HepG2 (cell line): Measurements from ENCODE around the gene CRHR1. TPM values are rescaled to one million over a fixed set of nuclear protein-coding genes. Genes with fewer than 3 reads are reported as not detected.
A peak's percentile ranks its signal among the peaks of the same experiment; 100 is the strongest.

ENCODE experiments used
- BCL6 ChIP-seq: IDR thresholded peaks from 2 replicates; pipeline ENCODE4 v1.6.1; 2016; ENCODE audit warnings: missing genetic modification reagents, missing compliant biosample characterization
- ELF4 ChIP-seq: sonication (generic); formaldehyde crosslinking; IDR thresholded peaks from 2 replicates; pipeline ENCODE4 v1.5.0; 2020; ENCODE audit warnings: missing genetic modification reagents, mild to moderate bottlenecking, moderate library complexity, borderline replicate concordance
- ETV5 ChIP-seq: IDR thresholded peaks from 2 replicates; pipeline ENCODE4 v1.6.1; 2018; ENCODE audit warnings: missing biosample characterization, missing genetic modification reagents, inconsistent platforms, borderline replicate concordance
- HDAC1 ChIP-seq: sonication (generic); formaldehyde crosslinking; IDR thresholded peaks from 2 replicates; pipeline ENCODE4 v1.5.1; 2020; ENCODE audit warnings: mild to moderate bottlenecking, missing genetic modification reagents
- HDAC2 ChIP-seq: sonication (generic); formaldehyde crosslinking; IDR thresholded peaks from 2 replicates; pipeline ENCODE4 v1.4.0; 2020; ENCODE audit warnings: missing genetic modification reagents
- KDM3A ChIP-seq: IDR thresholded peaks from 2 replicates; pipeline ENCODE4 v1.6.1; 2018; ENCODE audit warnings: low read depth, missing compliant biosample characterization
- SALL1 ChIP-seq: sonication (generic); formaldehyde crosslinking; IDR thresholded peaks from 2 replicates; pipeline ENCODE4 v1.8.0; 2022; ENCODE audit warnings: mild to moderate bottlenecking, missing genetic modification reagents
- SP5 ChIP-seq: IDR thresholded peaks from 2 replicates; pipeline ENCODE4 v1.6.1; 2016; ENCODE audit warnings: low read depth, borderline replicate concordance
- ZBTB3 ChIP-seq: sonication (generic); formaldehyde crosslinking; IDR thresholded peaks from 2 replicates; pipeline ENCODE4 v1.4.0; 2020; ENCODE audit warnings: low read depth, mild to moderate bottlenecking, moderate library complexity, missing genetic modification reagents, borderline replicate concordance
- ZMAT3 ChIP-seq: sonication (generic); formaldehyde crosslinking; conservative IDR thresholded peaks from 2 replicates; pipeline ENCODE4 v1.7.0; 2021; ENCODE audit warnings: missing genetic modification reagents
- ZNF331 ChIP-seq: sonication (generic); formaldehyde crosslinking; IDR thresholded peaks from 2 replicates; pipeline ENCODE4 v1.4.0; 2020; ENCODE audit warnings: missing genetic modification reagents
- ZNF333 ChIP-seq: sonication (generic); formaldehyde crosslinking; IDR thresholded peaks from 2 replicates; pipeline ENCODE4 v1.4.0; 2020; ENCODE audit warnings: mild to moderate bottlenecking, missing genetic modification reagents, borderline replicate concordance
- ZNF883 ChIP-seq: sonication (generic); formaldehyde crosslinking; IDR thresholded peaks from 2 replicates; pipeline ENCODE4 v1.5.1; 2020; ENCODE audit warnings: mild to moderate bottlenecking, missing genetic modification reagents; ENCODE audit errors: not compliant biosample characterization
- polyA plus RNA-seq, 8 experiments: library from polyadenylated mRNA; depleted of rRNA in 3 of 8; stranded (reverse) in 7 of 8; unstranded in 1 of 8; fragments of >200 nt; fragmentation: Illumina TruSeq in 4 of 8; extraction: Trizol in 4 of 8; gene quantifications; 2 replicates each; pipeline versions ENCODE4 v1.2.1 to v1.2.3, GENCODE V29; 2011 to 2016; ENCODE audit warnings: low read depth in 4 of 8, missing spikeins in 1 of 8, mixed read lengths in 1 of 8; ENCODE audit not compliant: insufficient read depth in 1 of 8
- total RNA-seq, 5 experiments: library from RNA; depleted of rRNA; stranded (reverse); fragments of >200 nt; fragmentation: Illumina TruSeq; extraction: Trizol; gene quantifications; 2 replicates each; pipeline ENCODE4 v1.2.3, GENCODE V29; 2016; ENCODE audit warnings: low read depth in 1 of 5
- TF ChIP-seq, protein P1 (sequence below): sonication (generic); formaldehyde crosslinking; IDR thresholded peaks from 2 replicates; pipeline ENCODE4 v1.4.0; 2020; ENCODE audit warnings: missing genetic modification reagents, borderline replicate concordance
- TF ChIP-seq, protein P2 (sequence below): IDR thresholded peaks from 2 replicates; pipeline ENCODE4 v1.6.1; 2016; ENCODE audit warnings: missing compliant biosample characterization, missing genetic modification reagents, borderline replicate concordance
- TF ChIP-seq, protein P3 (sequence below): sonication (generic); formaldehyde crosslinking; IDR thresholded peaks from 2 replicates; pipeline ENCODE4 v1.4.0; 2020; ENCODE audit warnings: missing genetic modification reagents

CRHR1 gene
- total and polyA plus RNA-seq, 2 of the 13 experiments (the other 11 are each of a cell fraction or from before 2014, with no cell fraction given) = not detected

DNA sequence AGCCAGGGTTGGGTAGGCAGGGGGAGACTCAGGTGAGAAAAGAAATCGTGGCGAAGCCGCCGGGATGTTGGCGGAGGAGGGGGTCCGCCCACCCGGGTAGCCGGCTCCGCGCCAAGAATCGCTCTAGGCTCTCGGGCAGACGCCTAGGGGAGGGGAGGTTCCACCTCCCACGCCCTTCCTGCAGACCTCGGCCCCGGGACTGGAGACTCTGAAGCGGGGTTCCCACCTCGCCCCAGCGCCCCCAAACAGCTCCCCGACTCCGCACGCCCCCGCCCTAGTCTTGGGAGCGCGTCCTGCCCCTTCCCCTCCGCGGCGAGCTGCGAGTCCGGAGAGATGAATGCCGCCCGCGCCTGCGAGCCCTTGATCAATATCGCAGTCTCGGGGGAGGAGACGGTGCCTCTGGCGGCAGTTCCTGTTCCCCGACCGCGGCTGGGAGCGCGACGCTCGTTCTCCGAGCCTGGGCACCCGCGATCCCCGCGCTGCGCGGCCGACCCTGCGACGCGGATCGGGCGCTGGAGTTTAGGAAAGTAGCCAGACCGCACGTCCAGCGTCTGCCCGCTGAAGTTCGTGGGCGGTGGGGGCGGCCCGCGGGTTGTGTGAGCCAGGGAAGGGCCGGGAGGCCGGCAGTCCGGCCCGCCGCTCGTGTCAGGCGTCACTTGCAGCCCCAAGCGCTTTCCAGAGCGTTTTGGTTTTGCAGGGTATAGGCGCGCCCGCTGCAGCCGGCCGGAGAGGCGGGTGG is 790 bp downstream of the CRHR1 start (continued):
- TF ChIP-seq, protein P1, sequence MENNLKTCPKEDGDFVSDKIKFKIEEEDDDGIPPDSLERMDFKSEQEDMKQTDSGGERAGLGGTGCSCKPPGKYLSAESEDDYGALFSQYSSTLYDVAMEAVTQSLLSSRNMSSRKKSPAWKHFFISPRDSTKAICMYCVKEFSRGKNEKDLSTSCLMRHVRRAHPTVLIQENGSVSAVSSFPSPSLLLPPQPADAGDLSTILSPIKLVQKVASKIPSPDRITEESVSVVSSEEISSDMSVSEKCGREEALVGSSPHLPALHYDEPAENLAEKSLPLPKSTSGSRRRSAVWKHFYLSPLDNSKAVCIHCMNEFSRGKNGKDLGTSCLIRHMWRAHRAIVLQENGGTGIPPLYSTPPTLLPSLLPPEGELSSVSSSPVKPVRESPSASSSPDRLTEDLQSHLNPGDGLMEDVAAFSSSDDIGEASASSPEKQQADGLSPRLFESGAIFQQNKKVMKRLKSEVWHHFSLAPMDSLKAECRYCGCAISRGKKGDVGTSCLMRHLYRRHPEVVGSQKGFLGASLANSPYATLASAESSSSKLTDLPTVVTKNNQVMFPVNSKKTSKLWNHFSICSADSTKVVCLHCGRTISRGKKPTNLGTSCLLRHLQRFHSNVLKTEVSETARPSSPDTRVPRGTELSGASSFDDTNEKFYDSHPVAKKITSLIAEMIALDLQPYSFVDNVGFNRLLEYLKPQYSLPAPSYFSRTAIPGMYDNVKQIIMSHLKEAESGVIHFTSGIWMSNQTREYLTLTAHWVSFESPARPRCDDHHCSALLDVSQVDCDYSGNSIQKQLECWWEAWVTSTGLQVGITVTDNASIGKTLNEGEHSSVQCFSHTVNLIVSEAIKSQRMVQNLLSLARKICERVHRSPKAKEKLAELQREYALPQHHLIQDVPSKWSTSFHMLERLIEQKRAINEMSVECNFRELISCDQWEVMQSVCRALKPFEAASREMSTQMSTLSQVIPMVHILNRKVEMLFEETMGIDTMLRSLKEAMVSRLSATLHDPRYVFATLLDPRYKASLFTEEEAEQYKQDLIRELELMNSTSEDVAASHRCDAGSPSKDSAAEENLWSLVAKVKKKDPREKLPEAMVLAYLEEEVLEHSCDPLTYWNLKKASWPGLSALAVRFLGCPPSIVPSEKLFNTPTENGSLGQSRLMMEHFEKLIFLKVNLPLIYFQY (CRISPR knock-in tag) = 0 out of 2 replicates have a peak, but pooled peaks have one; percentile 28
- TF ChIP-seq, protein P2, sequence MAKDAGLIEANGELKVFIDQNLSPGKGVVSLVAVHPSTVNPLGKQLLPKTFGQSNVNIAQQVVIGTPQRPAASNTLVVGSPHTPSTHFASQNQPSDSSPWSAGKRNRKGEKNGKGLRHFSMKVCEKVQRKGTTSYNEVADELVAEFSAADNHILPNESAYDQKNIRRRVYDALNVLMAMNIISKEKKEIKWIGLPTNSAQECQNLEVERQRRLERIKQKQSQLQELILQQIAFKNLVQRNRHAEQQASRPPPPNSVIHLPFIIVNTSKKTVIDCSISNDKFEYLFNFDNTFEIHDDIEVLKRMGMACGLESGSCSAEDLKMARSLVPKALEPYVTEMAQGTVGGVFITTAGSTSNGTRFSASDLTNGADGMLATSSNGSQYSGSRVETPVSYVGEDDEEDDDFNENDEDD (CRISPR knock-in tag) = peak; percentile 71; the same call in 1 of the 2 replicates
- TF ChIP-seq ELF4 (CRISPR knock-in tag) (no peak), SP5 (CRISPR knock-in tag) (peak; percentile 55; the same call in 1 of the 2 replicates), ETV5 (CRISPR knock-in tag) (peak; percentile 27; the same call in 1 of the 2 replicates), ZNF333 (CRISPR knock-in tag) (0 out of 2 replicates have a peak, but pooled peaks have one; percentile 21), ZNF331 (peak; percentile 23; the same call in 1 of the 2 replicates), ZBTB3 (CRISPR knock-in tag) (no peak), BCL6 (CRISPR knock-in tag) (peak; percentile 96), KDM3A (CRISPR knock-in tag) (peak; percentile 35; the same call in 1 of the 2 replicates), HDAC2 (CRISPR knock-in tag) (0 out of 2 replicates have a peak, but pooled peaks have one; percentile 25), SALL1 (0 out of 2 replicates have a peak, but pooled peaks have one; percentile 25), ZMAT3 (0 out of 2 replicates have a peak, but pooled peaks have one; percentile 19), ZNF883 (CRISPR knock-in tag) (peak; percentile 66), HDAC1 (CRISPR knock-in tag) (peak; percentile 36; the same call in 1 of the 2 replicates)
- TF ChIP-seq, protein P3, sequence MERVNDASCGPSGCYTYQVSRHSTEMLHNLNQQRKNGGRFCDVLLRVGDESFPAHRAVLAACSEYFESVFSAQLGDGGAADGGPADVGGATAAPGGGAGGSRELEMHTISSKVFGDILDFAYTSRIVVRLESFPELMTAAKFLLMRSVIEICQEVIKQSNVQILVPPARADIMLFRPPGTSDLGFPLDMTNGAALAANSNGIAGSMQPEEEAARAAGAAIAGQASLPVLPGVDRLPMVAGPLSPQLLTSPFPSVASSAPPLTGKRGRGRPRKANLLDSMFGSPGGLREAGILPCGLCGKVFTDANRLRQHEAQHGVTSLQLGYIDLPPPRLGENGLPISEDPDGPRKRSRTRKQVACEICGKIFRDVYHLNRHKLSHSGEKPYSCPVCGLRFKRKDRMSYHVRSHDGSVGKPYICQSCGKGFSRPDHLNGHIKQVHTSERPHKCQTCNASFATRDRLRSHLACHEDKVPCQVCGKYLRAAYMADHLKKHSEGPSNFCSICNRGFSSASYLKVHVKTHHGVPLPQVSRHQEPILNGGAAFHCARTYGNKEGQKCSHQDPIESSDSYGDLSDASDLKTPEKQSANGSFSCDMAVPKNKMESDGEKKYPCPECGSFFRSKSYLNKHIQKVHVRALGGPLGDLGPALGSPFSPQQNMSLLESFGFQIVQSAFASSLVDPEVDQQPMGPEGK (CRISPR knock-in tag) = peak; percentile 21; the same call in 1 of the 2 replicates
